ENCODE data around the gene WDR72.

Gene WDR72

GRCh38 chr15:53581513-53581912 is 177.9 kb downstream of the WDR72 start:
- no peak for DNase-seq (ENCODE audit: low read depth)
- TF ChIP-seq CTCF (IDR thresholded peaks at IDR 0.05; ENCODE audit: low read length, missing control alignments) = no peak
- H3K4me3 ChIP-seq (replicated peaks; ENCODE audit: low read depth, low read length) = no peak overlapping the region

- no peak overlapping the region for H3K4me3 ChIP-seq (replicated peaks; ENCODE audit: low read depth, low read length)
- no peak for DNase-seq (ENCODE audit: low read depth)
- TF ChIP-seq CTCF (IDR thresholded peaks at IDR 0.05; ENCODE audit: low read length, missing control alignments) = no peak
Measured at GRCh38 chr15:53580366-53580765, 179.1 kb downstream of the WDR72 start.

GRCh38 chr15:53576841-53577240 is 182.6 kb downstream of the WDR72 start:
- no peak overlapping the region for H3K4me3 ChIP-seq (replicated peaks; ENCODE audit: low read depth, low read length)
- no peak for TF ChIP-seq CTCF (IDR thresholded peaks at IDR 0.05; ENCODE audit: low read length, missing control alignments)
- DNase-seq (ENCODE audit: low read depth) = no peak

GRCh38 chr15:53573091-53573490 is 186.4 kb downstream of the WDR72 start:
- DNase-seq (ENCODE audit: low read depth) = no peak
- TF ChIP-seq CTCF (IDR thresholded peaks at IDR 0.05; ENCODE audit: low read length, missing control alignments) = no peak
- H3K4me3 ChIP-seq (replicated peaks; ENCODE audit: low read depth, low read length) = no peak overlapping the region

- H3K4me3 ChIP-seq (replicated peaks; ENCODE audit: low read depth, low read length) = no peak overlapping the region
- TF ChIP-seq CTCF (IDR thresholded peaks at IDR 0.05; ENCODE audit: low read length, missing control alignments) = no peak
- no peak for DNase-seq (ENCODE audit: low read depth)
Measured at GRCh38 chr15:53569751-53570480, 189.5 kb downstream of the WDR72 start.

- H3K4me3 ChIP-seq (replicated peaks; ENCODE audit: low read depth, low read length) = no peak overlapping the region
- no peak for TF ChIP-seq CTCF (IDR thresholded peaks at IDR 0.05; ENCODE audit: low read length, missing control alignments)
- DNase-seq (ENCODE audit: low read depth) = no peak
Measured at GRCh38 chr15:53566912-53567311, 192.6 kb downstream of the WDR72 start.

GRCh38 chr15:53565721-53566120 is 193.7 kb downstream of the WDR72 start:
- H3K4me3 ChIP-seq (replicated peaks; ENCODE audit: low read depth, low read length) = no peak overlapping the region
- TF ChIP-seq CTCF (IDR thresholded peaks at IDR 0.05; ENCODE audit: low read length, missing control alignments) = no peak
- no peak for DNase-seq (ENCODE audit: low read depth)

Data from fibroblast of pulmonary artery (primary cell).